RPMI8226 (cell line): ENCODE measurements around the gene BRI3BP.
"Not testable (repeated sequence)": the region's sequence is repeated elsewhere in the genome, so short reads cannot be mapped to it uniquely, and the experiment has no call there.

Experiments used
- DNase-seq: peaks from one replicate; pipeline ENCODE4 v3.0.0-alpha.2; 2015

BRI3BP gene

GRCh38 chr12:125025606-125026235 lies 32.3 kb downstream of the BRI3BP start:
- no peak for DNase-seq

DNA sequence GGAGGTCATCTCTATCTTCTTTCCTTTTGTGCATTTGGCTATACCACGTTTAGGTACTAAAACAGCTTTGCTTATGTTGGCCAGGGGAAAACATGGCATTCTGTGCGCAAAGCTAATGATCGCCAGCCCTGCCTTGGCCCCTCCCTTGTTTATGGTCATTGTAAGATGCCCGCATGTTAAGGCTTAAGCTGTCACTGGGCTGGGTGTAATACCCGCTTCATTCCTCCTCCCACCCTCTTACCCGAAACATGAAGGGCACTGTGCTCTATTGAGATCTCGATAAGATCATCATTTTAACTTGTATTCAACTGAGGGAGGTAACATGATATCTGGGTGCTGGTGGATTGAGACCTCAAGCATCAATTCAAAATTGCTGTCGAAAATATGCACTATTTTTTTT lies 34.7 kb downstream of the BRI3BP start:
- DNase-seq, result no peak

- DNase-seq, result no peak
Observed at GRCh38 chr12:125029761-125030358, 36.4 kb downstream of the BRI3BP start.

DNA sequence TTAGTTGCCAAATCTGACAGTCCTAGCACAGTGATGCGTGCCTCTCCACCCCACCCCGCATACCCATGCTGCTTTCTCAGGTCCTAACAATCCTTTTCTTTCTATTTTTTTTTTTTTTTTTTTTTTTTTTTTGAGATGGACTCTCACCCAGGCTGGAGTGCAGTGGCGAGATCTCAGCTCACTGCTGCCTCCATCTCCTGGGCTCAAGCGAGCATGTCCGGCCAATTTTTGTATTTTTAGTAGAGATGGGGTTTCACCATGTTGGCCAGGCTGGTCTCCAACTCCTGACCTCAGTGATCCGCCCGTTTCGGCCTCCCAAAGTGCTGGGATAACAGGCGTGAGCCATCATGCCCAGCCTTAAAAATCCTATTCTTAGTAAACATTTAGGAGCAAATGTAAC lies 38.0 kb downstream of the BRI3BP start:
- not testable (repeated sequence) for DNase-seq

- DNase-seq, result no peak
Observed at GRCh38 chr12:125032466-125033152, 39.2 kb downstream of the BRI3BP start.

GRCh38 chr12:125033288-125033687 lies 39.8 kb downstream of the BRI3BP start:
- no peak for DNase-seq

- DNase-seq, result no peak
Observed at GRCh38 chr12:125038976-125039625, 45.7 kb downstream of the BRI3BP start.

GRCh38 chr12:125049093-125049458 lies 55.6 kb downstream of the BRI3BP start:
- no peak for DNase-seq

- DNase-seq, result no peak
Observed at GRCh38 chr12:125050446-125050845, 57.0 kb downstream of the BRI3BP start.

DNA sequence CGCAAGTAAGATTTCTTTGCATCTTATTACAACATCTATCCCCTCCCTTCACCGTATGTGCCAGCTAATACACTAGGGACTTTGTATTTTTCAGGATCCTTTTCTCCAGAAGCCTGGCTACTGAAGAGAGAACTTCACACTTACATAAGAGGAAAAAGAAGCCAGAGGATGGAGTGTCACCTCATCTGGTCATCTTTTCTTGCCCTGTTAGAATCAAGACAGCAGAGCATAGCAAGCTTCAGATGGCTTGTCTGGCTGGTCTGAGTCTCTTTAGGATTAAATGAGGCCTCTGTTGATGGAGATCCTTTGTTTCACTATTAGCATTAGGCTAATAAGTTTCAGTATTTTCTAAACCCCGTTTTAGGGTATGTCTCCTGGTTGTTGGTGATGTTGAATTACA lies 57.4 kb downstream of the BRI3BP start:
- DNase-seq, result no peak

DNA sequence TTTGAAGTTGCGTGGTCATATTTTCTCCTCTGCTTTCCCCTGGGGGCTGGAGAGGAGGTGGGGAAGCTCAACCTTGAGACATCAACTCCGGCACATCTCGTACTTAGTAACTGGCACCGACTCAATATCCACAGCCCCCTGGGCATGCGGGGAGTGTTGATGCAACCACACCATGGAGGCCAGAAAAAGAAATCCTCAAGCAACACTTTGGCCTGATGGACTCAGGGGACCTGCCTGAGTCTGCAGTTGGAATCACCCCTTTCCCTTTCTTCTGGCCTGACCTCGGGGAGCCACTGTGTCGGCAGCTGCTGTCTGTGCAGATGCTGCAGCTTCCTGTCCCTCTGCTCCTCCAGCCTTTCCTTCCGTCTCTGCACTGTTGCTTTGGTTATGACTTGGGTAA lies 60.4 kb downstream of the BRI3BP start:
- no peak for DNase-seq

DNA sequence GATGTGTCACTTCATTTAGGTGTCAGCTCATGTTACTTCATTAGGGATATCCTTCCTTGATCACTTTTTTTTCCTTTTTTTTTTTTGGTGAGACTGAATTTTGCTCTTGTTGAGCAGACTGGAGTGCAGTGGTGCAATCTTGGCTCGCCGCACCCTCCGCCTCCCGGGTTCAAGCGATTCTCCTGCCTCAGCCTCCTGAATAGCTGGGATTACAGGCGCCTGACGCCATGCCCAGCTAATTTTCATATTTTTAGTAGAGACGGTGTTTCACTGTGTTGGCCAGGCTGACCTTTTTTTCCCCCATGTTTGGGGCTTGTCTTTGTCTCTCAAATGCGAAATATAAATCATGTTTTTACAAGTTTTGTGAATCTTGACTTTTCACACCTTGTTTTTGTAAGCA lies 62.1 kb downstream of the BRI3BP start:
- no peak for DNase-seq

- DNase-seq, result no peak
Observed at GRCh38 chr12:125056306-125056705, 62.9 kb downstream of the BRI3BP start.

DNA sequence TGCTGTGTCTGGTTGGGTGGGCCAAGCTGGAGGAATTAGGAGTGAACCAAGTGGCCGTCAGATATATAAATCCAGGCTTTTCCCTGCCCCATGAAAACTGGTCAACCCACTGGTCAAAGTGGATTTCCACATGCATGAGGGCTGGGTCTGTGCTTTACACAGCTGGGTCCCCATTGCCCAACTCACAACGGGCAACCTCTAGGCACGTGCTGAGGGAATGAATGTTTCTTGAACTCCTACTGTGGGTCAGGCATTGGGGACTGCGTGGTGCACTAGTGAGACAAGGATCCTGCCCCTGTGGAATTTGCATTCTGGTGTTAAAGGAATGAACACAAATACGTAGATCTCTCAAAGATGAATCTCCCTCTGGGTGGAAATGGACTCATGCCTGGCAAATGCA lies 64.3 kb downstream of the BRI3BP start:
- no peak for DNase-seq

- no peak for DNase-seq
Observed at GRCh38 chr12:125061229-125061628, 67.8 kb downstream of the BRI3BP start.

DNA sequence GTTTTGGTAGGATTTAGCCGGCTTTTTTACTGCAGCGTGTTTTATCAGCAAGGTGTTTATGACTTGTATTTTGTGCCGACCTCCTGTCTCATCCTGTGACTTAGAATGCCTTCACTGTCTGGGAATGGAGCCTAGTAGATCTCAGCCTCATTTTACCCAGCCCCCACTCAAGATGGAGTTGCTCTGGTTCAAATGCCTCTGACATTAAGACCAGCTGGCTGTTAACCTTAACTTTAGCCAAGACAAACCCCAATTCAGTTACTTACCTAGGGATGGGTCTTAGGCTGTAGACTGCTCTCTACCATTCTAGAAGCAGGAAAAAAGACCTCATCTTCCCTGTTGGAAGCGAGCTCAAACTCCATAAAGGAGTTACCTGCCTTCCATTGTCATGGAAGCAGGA lies 70.1 kb downstream of the BRI3BP start:
- not testable (repeated sequence) for DNase-seq

DNA sequence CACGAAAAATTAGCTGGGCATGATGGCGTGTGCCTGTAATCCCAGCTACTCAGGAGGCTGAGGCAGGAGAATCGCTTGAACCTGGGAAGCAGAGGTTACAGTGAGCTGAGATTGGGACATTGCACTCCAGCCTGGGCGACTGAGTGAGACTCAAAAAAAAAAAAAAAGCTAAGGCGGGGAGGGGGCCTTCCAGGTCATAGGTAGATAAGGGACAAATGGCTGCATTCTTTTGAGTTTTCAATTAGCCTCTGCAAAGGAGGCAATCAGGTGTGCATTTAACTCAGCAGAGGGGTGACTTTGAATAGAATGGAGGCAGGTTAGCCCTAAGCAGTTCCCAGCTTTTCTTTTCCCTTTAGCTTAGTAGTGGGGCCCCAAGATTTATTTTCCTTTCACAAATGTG lies 71.0 kb downstream of the BRI3BP start:
- DNase-seq, result no peak

GRCh38 chr12:125065021-125065918 lies 71.8 kb downstream of the BRI3BP start, which contains the start of gene AACS:
TSS of gene AACS (plus strand) at chr12:125065435. CDS start at chr12:125065585, 150 bp downstream.
- DNase-seq, result peak; percentile 78

- no peak for DNase-seq
Observed at GRCh38 chr12:125065919-125066570, 72.6 kb downstream of the BRI3BP start.

DNA sequence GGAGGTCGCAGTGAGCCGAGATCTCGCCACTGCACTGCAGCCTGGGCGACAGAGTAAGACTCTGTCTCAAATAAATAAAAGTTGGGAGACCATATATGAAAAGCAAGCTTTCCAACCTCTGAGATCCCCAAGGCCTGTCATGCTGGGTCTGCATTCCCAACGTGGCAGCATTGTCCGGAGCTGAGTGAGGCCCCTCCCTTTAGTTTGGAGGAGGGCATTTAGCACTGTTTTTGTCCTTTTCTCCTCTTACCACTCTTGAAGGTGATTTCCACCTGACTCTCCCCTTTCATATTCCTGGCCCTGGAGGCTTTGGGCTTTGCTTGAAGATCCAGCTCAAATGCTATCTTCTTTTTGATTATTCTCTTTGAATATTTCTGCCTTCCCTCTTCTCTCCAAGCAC lies 74.9 kb downstream of the BRI3BP start:
- no peak for DNase-seq

- DNase-seq, result no peak
Observed at GRCh38 chr12:125069616-125070015, 76.2 kb downstream of the BRI3BP start.

GRCh38 chr12:125070112-125070511 lies 76.7 kb downstream of the BRI3BP start:
- DNase-seq, result no peak
